ENCODE results near the gene ARRB1. TPM values are rescaled to one million over a fixed set of nuclear protein-coding genes. Genes with fewer than 3 reads are reported as not detected.

ARRB1 gene
- total and polyA plus RNA-seq, 10 of the 15 experiments (the other 5 are each of a cell fraction or from before 2014, with no cell fraction given): 0.39 to 12.9 (median 1.7) TPM

GRCh38 chr11:75344761-75345454 lies 6.6 kb downstream of the ARRB1 start:
- POLR2A ChIA-PET: no interaction called here
- RAD21 ChIA-PET (ENCODE audit: unreplicated experiment): no interaction called here
- Histone ChIP-seq H3K9ac (ENCODE audit: control insufficient read depth, insufficient read depth, low read length) (no peak overlapping the region), H3K27me3 (replicated peaks in 1 of 2; ENCODE audit: control insufficient read depth in 2 of 2, insufficient read depth in 2 of 2, low read length in 1 of 2) (no peaks in the 10 kb centered on the region), H2AFZ (ENCODE audit: control insufficient read depth, low read depth, low read length) (no peak overlapping the region), H3K4me1 (ENCODE audit: control insufficient read depth, insufficient read depth, low read length) (peaks cover 50% of the 10 kb centered on the region), H3K4me2 (ENCODE audit: control insufficient read depth, insufficient read depth) (peak overlapping the region; percentile 67), H3K36me3 (ENCODE audit: control insufficient read depth in 2 of 2, insufficient read depth in 2 of 2, low read length in 1 of 2) (no peaks in the 10 kb centered on the region), H3K4me3 (no peak overlapping the region), H4K20me1 (ENCODE audit: control insufficient read depth, insufficient read depth) (no peaks in the 10 kb centered on the region), H3K27ac (ENCODE audit: control insufficient read depth, insufficient read depth) (peak overlapping the region; percentile 47), H3K79me2 (ENCODE audit: control insufficient read depth, insufficient read depth, low read length) (peaks cover 25% of the 10 kb centered on the region), H3K9me3 (replicated peaks; ENCODE audit: control insufficient read depth, insufficient read depth, low read length) (no peaks in the 10 kb centered on the region)
- SMC1A ChIA-PET (ENCODE audit: uncharacterized antibody, unreplicated experiment): no interaction called here
- FAIRE-seq (no peak), DNase-seq (ENCODE audit: low read depth, low spot score) (no peak), ATAC-seq (no peak)
- intact Hi-C loops (cut with micrococcal nuclease; ENCODE audit: unreplicated experiment) (no loop called here), in situ Hi-C loops (cut with MboI) (no loop called here)
- TF ChIP-seq SP1 (IDR thresholded peaks at IDR 0.05; ENCODE audit: low read depth, low read length) (no peak), KDM1A (IDR thresholded peaks at IDR 0.05; ENCODE audit: borderline replicate concordance) (no peak), GABPA (IDR thresholded peaks at IDR 0.05; ENCODE audit: low read depth) (no peak), SREBF1 (IDR thresholded peaks at IDR 0.05; ENCODE audit: low read length) (no peak), CBX5 (IDR thresholded peaks at IDR 0.05; ENCODE audit: low read depth) (no peak), TCF7 (IDR thresholded peaks at IDR 0.05; ENCODE audit: borderline replicate concordance) (no peak), HDAC2 (IDR thresholded peaks at IDR 0.05) (no peak), NFYB (IDR thresholded peaks at IDR 0.05; ENCODE audit: insufficient read depth, low read depth, low read length) (no peak), POLR2A (IDR thresholded peaks at IDR 0.05; ENCODE audit: low read depth, low read length) (no peak), PAX5 (IDR thresholded peaks at IDR 0.05; ENCODE audit: borderline replicate concordance, low read depth, low read length) (no peak), KAT2A (conservative IDR thresholded peaks at IDR 0.05; ENCODE audit: control insufficient read depth, low read depth, low read length) (no peak), NR2C2 (IDR thresholded peaks at IDR 0.05; ENCODE audit: borderline replicate concordance, control insufficient read depth, insufficient read length, low read depth) (no peak), SRF (IDR thresholded peaks at IDR 0.05; ENCODE audit: low read depth in 2 of 2, low read length in 2 of 2) (no peak), HCFC1 (IDR thresholded peaks at IDR 0.05; ENCODE audit: low read length) (no peak), ASH2L (IDR thresholded peaks at IDR 0.05; ENCODE audit: borderline replicate concordance, low read depth) (no peak), CHD1 (IDR thresholded peaks at IDR 0.05; ENCODE audit: low read depth, low read length) (no peak), TARDBP (IDR thresholded peaks at IDR 0.05; ENCODE audit: borderline replicate concordance) (no peak), BRCA1 (IDR thresholded peaks at IDR 0.05; ENCODE audit: low read depth, low read length) (no peak)
- CTCF ChIA-PET: no interaction called here
- WGBS (ENCODE audit: insufficient coverage, insufficient replicate concordance, low lambda C conversion rate, missing lambda C conversion rate): 40% methylated on average over 11 of the region's 11 CpGs
- no TSS peak for BruUV-seq (replicated peaks)

All from GM12878 (cell line).